ENCODE measurements around the gene FZD10. TPM values are rescaled to one million over a fixed set of nuclear protein-coding genes. Genes with fewer than 3 reads are reported as not detected.

The FZD10 gene
- total and polyA plus RNA-seq, 2 experiments from 2014 or later: 0.11 to 0.45 TPM

DNA sequence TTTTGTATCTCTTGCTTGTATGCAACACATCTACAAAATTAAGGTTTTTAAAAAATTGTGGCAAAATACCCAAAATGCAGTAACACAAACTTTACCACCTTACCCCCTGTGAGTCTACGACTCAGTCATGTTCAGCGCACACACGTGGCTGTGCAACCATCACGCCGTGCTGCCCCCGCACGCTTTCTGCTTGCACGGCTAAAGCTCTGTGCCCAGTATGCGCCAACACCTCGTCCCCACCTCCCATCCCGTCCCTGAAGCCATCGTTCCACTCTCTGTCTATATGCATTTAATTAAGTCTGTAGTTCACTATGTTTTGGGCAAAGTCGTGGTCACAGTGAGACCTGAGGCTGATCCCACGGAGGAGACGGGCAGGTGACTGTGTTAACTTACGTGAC is 36.4 kb downstream of the FZD10 start (continued):
- TF ChIP-seq, protein P1, sequence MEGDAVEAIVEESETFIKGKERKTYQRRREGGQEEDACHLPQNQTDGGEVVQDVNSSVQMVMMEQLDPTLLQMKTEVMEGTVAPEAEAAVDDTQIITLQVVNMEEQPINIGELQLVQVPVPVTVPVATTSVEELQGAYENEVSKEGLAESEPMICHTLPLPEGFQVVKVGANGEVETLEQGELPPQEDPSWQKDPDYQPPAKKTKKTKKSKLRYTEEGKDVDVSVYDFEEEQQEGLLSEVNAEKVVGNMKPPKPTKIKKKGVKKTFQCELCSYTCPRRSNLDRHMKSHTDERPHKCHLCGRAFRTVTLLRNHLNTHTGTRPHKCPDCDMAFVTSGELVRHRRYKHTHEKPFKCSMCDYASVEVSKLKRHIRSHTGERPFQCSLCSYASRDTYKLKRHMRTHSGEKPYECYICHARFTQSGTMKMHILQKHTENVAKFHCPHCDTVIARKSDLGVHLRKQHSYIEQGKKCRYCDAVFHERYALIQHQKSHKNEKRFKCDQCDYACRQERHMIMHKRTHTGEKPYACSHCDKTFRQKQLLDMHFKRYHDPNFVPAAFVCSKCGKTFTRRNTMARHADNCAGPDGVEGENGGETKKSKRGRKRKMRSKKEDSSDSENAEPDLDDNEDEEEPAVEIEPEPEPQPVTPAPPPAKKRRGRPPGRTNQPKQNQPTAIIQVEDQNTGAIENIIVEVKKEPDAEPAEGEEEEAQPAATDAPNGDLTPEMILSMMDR (conservative IDR thresholded peaks at IDR 0.05; ENCODE audit: low read depth in 2 of 2): no peak
- TF ChIP-seq, protein P2, sequence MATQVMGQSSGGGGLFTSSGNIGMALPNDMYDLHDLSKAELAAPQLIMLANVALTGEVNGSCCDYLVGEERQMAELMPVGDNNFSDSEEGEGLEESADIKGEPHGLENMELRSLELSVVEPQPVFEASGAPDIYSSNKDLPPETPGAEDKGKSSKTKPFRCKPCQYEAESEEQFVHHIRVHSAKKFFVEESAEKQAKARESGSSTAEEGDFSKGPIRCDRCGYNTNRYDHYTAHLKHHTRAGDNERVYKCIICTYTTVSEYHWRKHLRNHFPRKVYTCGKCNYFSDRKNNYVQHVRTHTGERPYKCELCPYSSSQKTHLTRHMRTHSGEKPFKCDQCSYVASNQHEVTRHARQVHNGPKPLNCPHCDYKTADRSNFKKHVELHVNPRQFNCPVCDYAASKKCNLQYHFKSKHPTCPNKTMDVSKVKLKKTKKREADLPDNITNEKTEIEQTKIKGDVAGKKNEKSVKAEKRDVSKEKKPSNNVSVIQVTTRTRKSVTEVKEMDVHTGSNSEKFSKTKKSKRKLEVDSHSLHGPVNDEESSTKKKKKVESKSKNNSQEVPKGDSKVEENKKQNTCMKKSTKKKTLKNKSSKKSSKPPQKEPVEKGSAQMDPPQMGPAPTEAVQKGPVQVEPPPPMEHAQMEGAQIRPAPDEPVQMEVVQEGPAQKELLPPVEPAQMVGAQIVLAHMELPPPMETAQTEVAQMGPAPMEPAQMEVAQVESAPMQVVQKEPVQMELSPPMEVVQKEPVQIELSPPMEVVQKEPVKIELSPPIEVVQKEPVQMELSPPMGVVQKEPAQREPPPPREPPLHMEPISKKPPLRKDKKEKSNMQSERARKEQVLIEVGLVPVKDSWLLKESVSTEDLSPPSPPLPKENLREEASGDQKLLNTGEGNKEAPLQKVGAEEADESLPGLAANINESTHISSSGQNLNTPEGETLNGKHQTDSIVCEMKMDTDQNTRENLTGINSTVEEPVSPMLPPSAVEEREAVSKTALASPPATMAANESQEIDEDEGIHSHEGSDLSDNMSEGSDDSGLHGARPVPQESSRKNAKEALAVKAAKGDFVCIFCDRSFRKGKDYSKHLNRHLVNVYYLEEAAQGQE (IDR thresholded peaks at IDR 0.05; ENCODE audit: unreplicated experiment): no peak
- TF ChIP-seq ZNF331 (CRISPR knock-in tag; IDR thresholded peaks at IDR 0.05; ENCODE audit: low read depth) (no peak), NANOG (IDR thresholded peaks at IDR 0.05; ENCODE audit: borderline replicate concordance) (no peak)

DNA sequence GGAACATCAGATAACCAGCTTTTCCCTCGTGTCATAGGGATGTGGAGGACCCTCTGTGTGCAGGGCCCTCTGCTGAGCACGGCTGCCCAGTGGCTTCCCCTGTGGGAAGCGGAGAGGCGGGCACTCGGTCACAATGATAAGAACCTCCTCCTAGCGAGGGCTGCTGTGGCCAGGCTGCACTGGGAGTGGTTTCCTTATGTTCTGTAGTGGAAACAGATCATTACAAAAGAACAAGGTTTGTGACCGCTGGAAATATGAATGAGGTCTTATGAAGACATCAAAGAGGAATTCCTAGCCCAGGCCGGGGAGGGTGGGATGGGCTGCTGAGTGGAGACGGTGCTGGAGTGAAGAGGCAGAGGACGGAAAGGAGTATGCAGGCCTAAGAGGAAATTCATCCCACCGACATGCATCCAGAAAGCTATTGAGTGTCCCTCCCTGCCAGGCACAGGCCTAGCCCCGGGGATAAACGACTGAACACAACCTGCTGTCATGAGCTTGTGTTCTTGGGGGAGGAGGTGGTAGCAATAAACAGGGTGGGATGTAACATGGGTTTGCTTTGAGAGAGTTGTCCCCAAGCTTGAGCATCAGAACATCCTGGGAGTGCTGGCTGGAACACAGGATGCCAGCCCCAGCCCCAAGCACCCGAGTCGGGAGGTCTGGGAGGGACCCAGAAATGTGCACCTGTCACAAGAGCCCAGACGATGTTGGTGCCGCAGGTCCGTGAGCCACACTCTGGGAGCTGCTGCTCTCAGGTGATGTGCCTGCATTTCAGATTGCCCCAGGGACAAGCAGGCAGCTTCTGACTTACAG is 37.5 kb downstream of the FZD10 start:
- H3K9me2 ChIP-seq (ENCODE audit: insufficient read depth): no peaks in the 10 kb centered on the region
- H4K20me1 ChIP-seq (replicated peaks; ENCODE audit: insufficient read depth): no peaks in the 10 kb centered on the region
- H3K4me3 ChIP-seq: no peak overlapping the region
- H3K4me1 ChIP-seq (ENCODE audit: insufficient read depth): no peaks in the 10 kb centered on the region
- H3K27ac ChIP-seq (ENCODE audit: low read depth): no peak overlapping the region
- H2AFZ ChIP-seq: no peak overlapping the region
- H3F3A ChIP-seq (replicated peaks; ENCODE audit: low read depth): no peaks in the 10 kb centered on the region
- no peaks in the 10 kb centered on the region for H3K27me3 ChIP-seq (ENCODE audit: insufficient read depth)
- ATAC-seq: no peak
- no peak for DNase-seq (ENCODE audit: low spot score)
- no peaks in the 10 kb centered on the region for H3K36me3 ChIP-seq (ENCODE audit: insufficient read depth)
- H3K27me3 Mint-ChIP-seq (ENCODE audit: insufficient read depth, low read depth, poor library complexity): peaks cover 6% of the 10 kb centered on the region
- peaks cover 53% of the 10 kb centered on the region for H3K36me3 Mint-ChIP-seq (ENCODE audit: low read depth)
- no peak overlapping the region for H3K4me2 ChIP-seq
- H3K9me3 Mint-ChIP-seq: no peaks in the 10 kb centered on the region; the same call in 1 of the 3 replicates
- H3K27ac Mint-ChIP-seq: no peak overlapping the region
- H3K4me1 Mint-ChIP-seq: no peaks in the 10 kb centered on the region
- no peaks in the 10 kb centered on the region for H3K79me2 ChIP-seq (replicated peaks; ENCODE audit: insufficient read depth)
- H3K4me3 Mint-ChIP-seq: no peak overlapping the region
- TF ChIP-seq ZNF114 (CRISPR knock-in tag; IDR thresholded peaks at IDR 0.05) (no peak), EZH2 (IDR thresholded peaks at IDR 0.05; ENCODE audit: low read depth, unreplicated experiment) (no peak), ZNF331 (CRISPR knock-in tag; IDR thresholded peaks at IDR 0.05; ENCODE audit: low read depth) (no peak)
- TF ChIP-seq, protein P3, sequence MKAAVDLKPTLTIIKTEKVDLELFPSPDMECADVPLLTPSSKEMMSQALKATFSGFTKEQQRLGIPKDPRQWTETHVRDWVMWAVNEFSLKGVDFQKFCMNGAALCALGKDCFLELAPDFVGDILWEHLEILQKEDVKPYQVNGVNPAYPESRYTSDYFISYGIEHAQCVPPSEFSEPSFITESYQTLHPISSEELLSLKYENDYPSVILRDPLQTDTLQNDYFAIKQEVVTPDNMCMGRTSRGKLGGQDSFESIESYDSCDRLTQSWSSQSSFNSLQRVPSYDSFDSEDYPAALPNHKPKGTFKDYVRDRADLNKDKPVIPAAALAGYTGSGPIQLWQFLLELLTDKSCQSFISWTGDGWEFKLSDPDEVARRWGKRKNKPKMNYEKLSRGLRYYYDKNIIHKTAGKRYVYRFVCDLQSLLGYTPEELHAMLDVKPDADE (IDR thresholded peaks at IDR 0.05): no peak
- TF ChIP-seq, protein P4, sequence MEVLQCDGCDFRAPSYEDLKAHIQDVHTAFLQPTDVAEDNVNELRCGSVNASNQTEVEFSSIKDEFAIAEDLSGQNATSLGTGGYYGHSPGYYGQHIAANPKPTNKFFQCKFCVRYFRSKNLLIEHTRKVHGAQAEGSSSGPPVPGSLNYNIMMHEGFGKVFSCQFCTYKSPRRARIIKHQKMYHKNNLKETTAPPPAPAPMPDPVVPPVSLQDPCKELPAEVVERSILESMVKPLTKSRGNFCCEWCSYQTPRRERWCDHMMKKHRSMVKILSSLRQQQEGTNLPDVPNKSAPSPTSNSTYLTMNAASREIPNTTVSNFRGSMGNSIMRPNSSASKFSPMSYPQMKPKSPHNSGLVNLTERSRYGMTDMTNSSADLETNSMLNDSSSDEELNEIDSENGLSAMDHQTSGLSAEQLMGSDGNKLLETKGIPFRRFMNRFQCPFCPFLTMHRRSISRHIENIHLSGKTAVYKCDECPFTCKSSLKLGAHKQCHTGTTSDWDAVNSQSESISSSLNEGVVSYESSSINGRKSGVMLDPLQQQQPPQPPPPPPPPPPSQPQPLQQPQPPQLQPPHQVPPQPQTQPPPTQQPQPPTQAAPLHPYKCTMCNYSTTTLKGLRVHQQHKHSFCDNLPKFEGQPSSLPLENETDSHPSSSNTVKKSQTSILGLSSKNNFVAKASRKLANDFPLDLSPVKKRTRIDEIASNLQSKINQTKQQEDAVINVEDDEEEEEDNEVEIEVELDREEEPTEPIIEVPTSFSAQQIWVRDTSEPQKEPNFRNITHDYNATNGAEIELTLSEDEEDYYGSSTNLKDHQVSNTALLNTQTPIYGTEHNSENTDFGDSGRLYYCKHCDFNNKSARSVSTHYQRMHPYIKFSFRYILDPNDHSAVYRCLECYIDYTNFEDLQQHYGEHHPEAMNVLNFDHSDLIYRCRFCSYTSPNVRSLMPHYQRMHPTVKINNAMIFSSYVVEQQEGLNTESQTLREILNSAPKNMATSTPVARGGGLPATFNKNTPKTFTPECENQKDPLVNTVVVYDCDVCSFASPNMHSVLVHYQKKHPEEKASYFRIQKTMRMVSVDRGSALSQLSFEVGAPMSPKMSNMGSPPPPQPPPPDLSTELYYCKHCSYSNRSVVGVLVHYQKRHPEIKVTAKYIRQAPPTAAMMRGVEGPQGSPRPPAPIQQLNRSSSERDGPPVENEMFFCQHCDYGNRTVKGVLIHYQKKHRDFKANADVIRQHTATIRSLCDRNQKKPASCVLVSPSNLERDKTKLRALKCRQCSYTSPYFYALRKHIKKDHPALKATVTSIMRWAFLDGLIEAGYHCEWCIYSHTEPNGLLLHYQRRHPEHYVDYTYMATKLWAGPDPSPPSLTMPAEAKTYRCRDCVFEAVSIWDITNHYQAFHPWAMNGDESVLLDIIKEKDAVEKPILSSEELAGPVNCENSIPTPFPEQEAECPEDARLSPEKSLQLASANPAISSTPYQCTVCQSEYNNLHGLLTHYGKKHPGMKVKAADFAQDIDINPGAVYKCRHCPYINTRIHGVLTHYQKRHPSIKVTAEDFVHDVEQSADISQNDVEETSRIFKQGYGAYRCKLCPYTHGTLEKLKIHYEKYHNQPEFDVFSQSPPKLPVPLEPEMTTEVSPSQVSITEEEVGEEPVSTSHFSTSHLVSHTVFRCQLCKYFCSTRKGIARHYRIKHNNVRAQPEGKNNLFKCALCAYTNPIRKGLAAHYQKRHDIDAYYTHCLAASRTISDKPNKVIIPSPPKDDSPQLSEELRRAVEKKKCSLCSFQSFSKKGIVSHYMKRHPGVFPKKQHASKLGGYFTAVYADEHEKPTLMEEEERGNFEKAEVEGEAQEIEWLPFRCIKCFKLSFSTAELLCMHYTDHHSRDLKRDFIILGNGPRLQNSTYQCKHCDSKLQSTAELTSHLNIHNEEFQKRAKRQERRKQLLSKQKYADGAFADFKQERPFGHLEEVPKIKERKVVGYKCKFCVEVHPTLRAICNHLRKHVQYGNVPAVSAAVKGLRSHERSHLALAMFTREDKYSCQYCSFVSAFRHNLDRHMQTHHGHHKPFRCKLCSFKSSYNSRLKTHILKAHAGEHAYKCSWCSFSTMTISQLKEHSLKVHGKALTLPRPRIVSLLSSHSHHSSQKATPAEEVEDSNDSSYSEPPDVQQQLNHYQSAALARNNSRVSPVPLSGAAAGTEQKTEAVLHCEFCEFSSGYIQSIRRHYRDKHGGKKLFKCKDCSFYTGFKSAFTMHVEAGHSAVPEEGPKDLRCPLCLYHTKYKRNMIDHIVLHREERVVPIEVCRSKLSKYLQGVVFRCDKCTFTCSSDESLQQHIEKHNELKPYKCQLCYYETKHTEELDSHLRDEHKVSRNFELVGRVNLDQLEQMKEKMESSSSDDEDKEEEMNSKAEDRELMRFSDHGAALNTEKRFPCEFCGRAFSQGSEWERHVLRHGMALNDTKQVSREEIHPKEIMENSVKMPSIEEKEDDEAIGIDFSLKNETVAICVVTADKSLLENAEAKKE (CRISPR knock-in tag; IDR thresholded peaks at IDR 0.05): no peak
- TF ChIP-seq, protein P1 (conservative IDR thresholded peaks at IDR 0.05; ENCODE audit: low read depth in 2 of 2): no peak

Measured in GM23338 (cell line).